ENCODE data around the gene RNF223. TPM values are rescaled to one million over a fixed set of nuclear protein-coding genes. Genes with fewer than 3 reads are reported as not detected.

The RNF223 gene
- total and polyA plus RNA-seq, 2 donors (not counting 3 experiments of a cell fraction or from before 2014, with no cell fraction given), result not detected

- CTCF ChIA-PET, result interaction anchor here (0.8 to 0.9 kb wide), 2 partner anchors 12 to 202 kb away, joined by 3 to 4 read pairs; partner anchors contain the start of gene UBE2J2
- Histone ChIP-seq H2AFZ (ENCODE audit: low read depth, low read length) (no peak overlapping the region), H4K20me1 (replicated peaks; ENCODE audit: control insufficient read depth, extremely low read depth, insufficient read depth, low read length) (no peaks in the 10 kb centered on the region), H3K9me1 (replicated peaks; ENCODE audit: control insufficient read depth, extremely low read depth, insufficient read depth, low read length) (no peaks in the 10 kb centered on the region), H3K9ac (replicated peaks; ENCODE audit: extremely low read depth, insufficient read depth, low read length) (no peak overlapping the region), H3K4me1 (ENCODE audit: control insufficient read depth, extremely low read depth, insufficient read depth, low read length) (no peaks in the 10 kb centered on the region), H3K27ac (ENCODE audit: insufficient read depth, low read depth, low read length) (no peak overlapping the region), H3K9me3 (replicated peaks; ENCODE audit: control insufficient read depth, insufficient read depth, low read length) (no peaks in the 10 kb centered on the region), H3K4me2 (ENCODE audit: insufficient read depth, low read length) (no peak overlapping the region), H3K27me3 (ENCODE audit: control insufficient read depth in 2 of 2, insufficient read depth in 2 of 2, low read length in 2 of 2) (no peaks in the 10 kb centered on the region), H3K4me3 (replicated peaks in 1 of 3; ENCODE audit: insufficient read depth in 1 of 3, low read depth in 1 of 3, low read length in 3 of 3) (no peak overlapping the region), H3K79me2 (ENCODE audit: control insufficient read depth, insufficient read depth, low read length) (no peaks in the 10 kb centered on the region), H3K36me3 (ENCODE audit: control insufficient read depth in 2 of 2, extremely low read depth in 1 of 2, insufficient read depth in 2 of 2, low read length in 2 of 2) (no peaks in the 10 kb centered on the region)
- intact Hi-C loops (cut with micrococcal nuclease) (no loop called here), dilution Hi-C loops (cut with MboI; ENCODE audit: extremely low pct_ligation_motif_present, low sequenced_read_pairs) (no loop called here)
- TF ChIP-seq FOS (IDR thresholded peaks at IDR 0.05; ENCODE audit: borderline replicate concordance, insufficient read depth, low read length) (no peak), POLR2A (IDR thresholded peaks at IDR 0.05; ENCODE audit: low read depth, low read length) (no peak), EZH2 (IDR thresholded peaks at IDR 0.05; ENCODE audit: borderline replicate concordance, low read depth, low read length, severe bottlenecking) (no peak), MAX (IDR thresholded peaks at IDR 0.05; ENCODE audit: insufficient read depth, insufficient read length) (no peak), POLR2AphosphoS5 (IDR thresholded peaks at IDR 0.05; ENCODE audit: insufficient read depth, low read depth, low read length) (no peak), MYC (IDR thresholded peaks at IDR 0.05; ENCODE audit: low read depth, low read length) (no peak), JUN (IDR thresholded peaks at IDR 0.05; ENCODE audit: borderline replicate concordance, insufficient read depth, insufficient read length, low read depth) (no peak), CTCF (IDR thresholded peaks at IDR 0.05; ENCODE audit: extremely low read depth in 1 of 2, insufficient read depth in 1 of 2, low read depth in 1 of 2, low read length in 2 of 2) (no peak), GATA2 (IDR thresholded peaks at IDR 0.05; ENCODE audit: insufficient read depth, insufficient read length, low read depth, low read length) (no peak)
- POLR2A ChIA-PET, result no interaction called here
- FAIRE-seq, result no peak
- BruUV-seq (replicated peaks), result no TSS peak
- DNase-seq (ENCODE audit: low read depth, low spot score), result no peak
These were observed 2.4 kb downstream of the RNF223 start for GRCh38 chr1:1071486-1072298.
